Left colon (tissue), 2 donors: ENCODE results near the gene GPC6. TPM values are rescaled to one million over a fixed set of nuclear protein-coding genes. Genes with fewer than 3 reads are reported as not detected.
"Not testable (repeated sequence)": the region's sequence is repeated elsewhere in the genome, so short reads cannot be mapped to it uniquely, and the experiment has no call there.

Experiments used
- ATAC-seq: fragments of 200-7000 bp; cut with Tn5 transposase; one replicate; pipeline ENCODE4 v1.9.1; 2020; ENCODE audit warnings: mild to moderate bottlenecking, moderate library complexity
- DNase-seq, 2 donors: peaks; one replicate each; pipeline ENCODE4 v3.0.0-alpha.2; 2020
- intact Hi-C, 2 donors: fragments of 100-400 bp; cut with DNase I in 1 of 2; cut with micrococcal nuclease in 1 of 2; formaldehyde crosslinking; loops; one replicate each; pipeline versions ENCODE4 v1.11.2 to v1.14.0; 2022; cut with DNase I, micrococcal nuclease
- total RNA-seq, 2 donors: library from RNA; stranded (reverse); fragmentation: NEBNext Ultra II Directional; extraction: Animal tissue kit (Norgen Biotek cat#: 25700); gene quantifications; one replicate each; pipeline ENCODE4 v1.2.1, GENCODE V29; 2021
- donor health status: DM: no; HTN: no; CAD: no.
- donor health status: DM: yes; HTN: yes; CAD: no.

The GPC6 gene
- total RNA-seq, 2 donors from 2014 or later: 2.5 to 5.2 TPM

DNA sequence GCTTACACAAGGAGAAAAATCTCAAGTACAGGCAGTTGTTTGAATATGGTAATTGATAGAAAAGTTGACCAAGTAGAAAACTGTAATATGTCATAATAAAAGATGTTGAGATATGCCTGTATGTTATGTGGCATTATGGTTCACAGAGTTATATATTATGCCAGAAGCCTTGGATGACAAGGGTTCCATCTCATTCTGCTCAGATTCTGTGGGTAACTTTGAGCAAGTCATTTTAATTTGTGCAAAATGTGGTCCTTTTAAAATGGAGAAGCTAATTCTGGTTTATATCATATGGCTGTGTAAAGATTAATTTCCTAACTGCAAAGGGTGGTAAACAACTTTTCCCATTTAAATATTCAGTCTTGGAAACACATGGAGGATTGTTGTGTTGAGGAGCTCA lies 180.9 kb downstream of the GPC6 start:
- no peak for DNase-seq
- no peak for ATAC-seq
- intact Hi-C loops: no loop called here

DNA sequence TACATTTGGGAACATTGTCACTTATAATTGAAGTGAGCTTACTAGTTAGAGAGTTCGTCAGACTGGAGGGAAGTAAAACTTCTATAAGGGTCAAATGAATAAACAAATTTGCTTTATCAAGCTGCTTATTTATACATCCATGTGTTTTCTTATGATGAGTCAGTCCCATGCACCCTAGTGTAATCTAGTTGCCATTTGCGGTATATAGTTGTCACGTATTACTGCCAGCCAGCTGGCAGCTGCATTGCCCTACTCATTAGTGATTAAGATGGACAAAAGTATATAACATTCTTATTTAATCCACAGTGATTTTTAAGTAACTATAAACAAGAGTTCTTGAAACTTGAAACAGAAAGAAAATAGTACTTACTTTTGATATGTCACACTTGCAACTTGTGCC lies 182.4 kb downstream of the GPC6 start:
- ATAC-seq (no peak), DNase-seq (no peak)
- intact Hi-C loops: no loop called here

DNA sequence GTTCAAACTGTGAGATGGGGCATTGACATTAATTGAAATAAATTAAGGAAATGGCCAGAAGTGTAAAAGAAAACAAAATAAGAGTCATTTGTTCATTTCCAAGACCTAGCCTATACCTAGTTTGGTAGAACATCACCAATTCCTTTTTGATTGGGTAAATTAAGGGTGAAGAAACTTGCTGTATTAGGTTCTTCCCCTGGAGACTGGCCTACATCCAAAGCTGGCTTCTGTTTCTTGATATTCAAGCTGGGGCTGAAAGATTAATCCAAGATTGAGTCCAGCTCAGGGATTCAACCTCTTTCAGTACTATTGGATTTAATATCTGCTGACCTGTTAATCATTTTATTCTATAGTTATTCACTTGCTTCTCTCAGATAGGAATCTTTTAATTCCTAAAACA lies 183.2 kb downstream of the GPC6 start:
- ATAC-seq (no peak), DNase-seq (no peak)
- intact Hi-C loops: no loop called here

DNA sequence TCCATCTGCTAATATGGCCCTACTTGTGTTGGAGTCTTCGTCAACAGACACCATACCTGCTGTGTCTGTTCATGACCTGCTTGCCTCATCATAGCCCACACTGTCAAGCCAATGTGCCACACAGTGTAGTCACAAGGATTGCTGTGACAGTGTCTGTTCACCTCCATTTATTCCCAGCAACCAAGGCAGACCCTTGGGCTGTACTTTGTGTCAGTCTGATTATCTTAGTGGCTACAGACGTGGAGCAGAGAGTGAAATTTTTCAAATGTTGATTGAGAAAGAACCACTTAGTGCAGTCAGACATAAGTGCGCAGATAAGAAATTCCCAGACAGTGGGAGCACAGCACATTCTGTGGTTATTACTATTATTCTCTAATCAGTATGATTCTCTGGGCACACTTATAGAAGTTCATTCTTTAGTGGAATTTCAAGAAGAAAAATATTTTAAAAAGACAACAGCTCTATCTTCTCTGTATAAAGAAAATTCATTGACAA lies 184.6 kb downstream of the GPC6 start:
- no peak for ATAC-seq
- DNase-seq: no peak
- intact Hi-C loops: no loop called here

DNA sequence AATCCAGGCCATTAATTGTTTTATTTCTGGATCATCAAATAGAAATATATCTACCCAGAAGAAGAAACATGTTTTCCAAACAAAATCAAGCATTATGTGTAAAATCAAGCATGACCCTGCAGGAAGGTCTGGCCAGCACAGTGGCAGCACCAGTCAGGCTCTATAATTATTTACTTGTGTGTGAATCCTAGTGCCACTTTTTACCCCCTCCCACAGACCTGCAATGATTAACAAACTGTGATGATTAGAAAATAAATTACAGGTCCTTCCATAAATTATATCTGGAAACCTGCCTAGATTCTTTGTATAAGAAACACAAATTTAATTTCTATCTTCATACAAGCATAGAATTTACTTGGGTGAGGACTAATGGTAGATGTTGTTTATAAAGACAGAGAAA lies 186.1 kb downstream of the GPC6 start:
- no peak for ATAC-seq
- intact Hi-C loops: no loop called here
- no peak for DNase-seq

DNA sequence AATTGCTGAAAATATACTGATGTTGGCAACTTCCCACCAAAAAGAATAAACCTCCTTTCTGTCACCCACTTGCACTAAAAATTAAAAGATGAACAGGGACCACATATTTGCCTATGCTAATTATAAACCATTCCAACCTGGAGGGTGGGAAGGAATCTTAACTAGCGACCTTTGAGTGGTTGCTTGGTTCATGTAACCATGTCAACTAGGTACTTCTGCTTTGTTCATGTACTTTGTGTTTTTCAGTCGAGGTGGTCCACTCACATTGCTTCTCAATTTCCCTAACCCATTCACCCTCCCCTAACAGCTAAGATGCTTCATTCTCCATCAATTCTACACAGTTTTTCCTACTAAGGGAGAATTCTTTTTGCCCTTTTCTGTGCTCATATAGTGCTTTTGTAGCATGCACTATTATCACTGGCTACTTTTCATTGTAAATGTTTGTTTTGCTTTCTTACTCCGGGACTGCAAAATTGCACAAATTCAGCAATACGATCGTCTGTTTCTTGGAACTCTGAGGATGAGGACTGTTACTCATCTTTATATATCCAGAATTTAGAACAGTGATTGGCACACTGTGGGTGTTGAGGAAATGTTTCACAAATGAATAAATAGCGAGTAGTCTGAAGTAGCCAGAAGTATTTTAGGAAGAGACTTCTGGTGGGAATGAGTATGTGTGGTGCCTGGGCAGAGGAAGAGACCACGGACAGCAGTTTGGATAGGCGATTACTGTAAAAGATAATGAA lies 187.5 kb downstream of the GPC6 start:
- DNase-seq (no peak), ATAC-seq (no peak)
- intact Hi-C loops: no loop called here

DNA sequence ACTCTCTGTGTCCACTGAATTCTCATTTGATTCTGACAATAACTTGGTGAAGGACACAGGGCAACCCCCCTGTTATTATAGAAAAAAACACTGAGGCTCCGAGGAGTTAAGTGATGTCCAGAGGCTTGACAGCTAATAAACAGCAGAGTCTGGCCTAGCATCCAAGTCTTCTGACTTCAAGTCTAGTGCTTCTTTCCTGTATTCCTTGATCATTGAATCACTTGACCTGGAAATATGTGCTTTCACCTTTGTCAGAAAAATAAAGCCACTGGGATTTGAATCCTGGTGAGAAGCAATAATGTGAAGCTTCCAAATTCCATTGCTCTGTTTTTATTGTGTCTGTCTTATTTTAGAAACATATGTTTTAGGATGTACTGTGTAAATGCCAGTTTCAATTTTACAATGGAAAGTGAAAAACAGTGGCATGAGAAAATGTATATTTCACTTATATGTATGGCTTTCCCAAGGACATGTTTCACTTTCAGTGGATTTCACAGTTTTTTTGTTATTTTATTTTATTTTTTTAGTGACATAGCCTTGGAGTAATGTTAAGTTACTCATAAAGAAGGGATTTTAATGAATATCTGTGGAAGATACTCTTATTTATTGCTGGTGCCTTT lies 190.2 kb downstream of the GPC6 start:
- intact Hi-C loops: no loop called here
- ATAC-seq: no peak
- DNase-seq: no peak

DNA sequence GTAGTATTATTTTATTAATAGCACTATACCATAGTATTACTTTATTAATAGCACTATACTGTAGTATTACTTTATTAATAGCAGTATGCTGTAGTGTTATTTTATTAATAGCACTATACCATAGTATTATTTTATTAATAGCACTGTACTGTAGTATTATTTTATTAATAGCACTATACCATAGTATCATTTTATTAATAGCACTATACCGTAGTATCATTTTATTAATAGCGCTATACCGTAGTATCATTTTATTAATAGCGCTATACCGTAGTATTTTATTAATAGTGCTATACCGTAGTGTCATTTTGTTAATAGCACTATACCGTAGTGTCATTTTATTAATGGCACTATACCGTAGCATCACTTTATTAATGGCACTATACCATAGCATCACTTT lies 191.8 kb downstream of the GPC6 start:
- no peak for DNase-seq
- intact Hi-C loops: no loop called here
- ATAC-seq: no peak

DNA sequence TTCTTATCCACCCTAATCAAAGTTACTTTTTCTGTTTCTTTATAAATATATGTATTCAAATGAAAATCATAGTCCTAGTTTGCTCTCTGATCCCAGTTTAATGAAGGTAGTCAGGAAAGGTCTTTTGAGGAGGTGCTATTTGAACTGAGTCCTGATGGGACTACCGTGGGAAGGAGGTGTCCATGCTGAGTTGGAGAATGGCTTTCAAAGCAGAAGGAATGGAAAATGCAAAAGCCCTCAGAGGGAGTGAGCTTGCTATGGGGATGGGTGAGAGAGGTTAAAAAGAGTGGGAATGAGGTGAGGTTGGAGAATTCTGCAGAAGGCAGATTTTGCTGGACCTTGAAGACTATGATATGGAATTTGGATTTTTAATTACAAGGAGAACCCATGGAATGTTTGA lies 193.6 kb downstream of the GPC6 start:
- DNase-seq: no peak
- intact Hi-C loops: no loop called here
- no peak for ATAC-seq

DNA sequence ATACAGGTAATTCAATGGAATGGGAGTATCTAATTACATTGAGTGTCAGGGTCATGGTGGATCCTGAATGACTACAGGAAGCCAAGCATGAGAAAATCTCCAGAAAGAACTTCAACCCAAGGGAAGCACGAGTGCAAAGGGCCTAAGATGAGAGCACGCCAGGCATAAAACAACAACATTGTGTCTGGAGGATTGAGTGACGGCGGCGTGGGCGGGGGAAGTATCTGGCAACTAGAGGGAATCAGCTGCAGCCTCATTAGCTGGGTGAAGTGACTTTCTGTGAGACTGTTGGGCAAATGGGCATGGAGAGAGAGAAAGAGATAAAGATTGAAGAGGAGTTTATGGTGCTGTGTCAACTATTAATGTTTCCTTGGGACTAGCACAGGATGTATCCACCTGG lies 194.3 kb downstream of the GPC6 start:
- intact Hi-C loops: no loop called here
- no peak for DNase-seq
- ATAC-seq: no peak

DNA sequence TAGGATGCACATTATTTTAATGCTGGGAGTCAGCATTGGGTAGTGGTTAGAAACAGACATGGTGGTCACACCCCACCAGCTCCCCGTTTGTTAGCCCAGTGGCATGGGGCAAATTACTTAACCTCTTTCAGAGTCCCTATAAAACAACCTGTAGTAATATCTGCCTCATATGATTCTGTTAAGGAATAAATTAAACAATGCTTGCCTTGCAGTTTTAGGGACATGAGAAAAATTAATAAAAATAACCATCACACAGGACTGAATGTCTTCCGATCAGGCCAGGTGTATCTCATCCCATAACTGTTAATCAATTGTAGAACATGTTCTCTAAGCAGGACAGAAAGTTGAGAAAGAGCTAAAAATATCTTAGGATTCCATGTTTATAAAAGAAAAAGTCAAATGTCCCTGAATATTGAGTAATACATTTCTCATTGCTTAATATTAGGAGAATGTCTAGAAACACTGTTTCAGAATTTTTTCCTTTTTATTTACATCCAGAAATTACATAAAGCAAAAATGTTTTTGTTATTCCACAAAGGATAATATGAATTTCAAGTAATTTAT lies 196.5 kb downstream of the GPC6 start:
- intact Hi-C loops: no loop called here
- DNase-seq: no peak
- no peak for ATAC-seq

DNA sequence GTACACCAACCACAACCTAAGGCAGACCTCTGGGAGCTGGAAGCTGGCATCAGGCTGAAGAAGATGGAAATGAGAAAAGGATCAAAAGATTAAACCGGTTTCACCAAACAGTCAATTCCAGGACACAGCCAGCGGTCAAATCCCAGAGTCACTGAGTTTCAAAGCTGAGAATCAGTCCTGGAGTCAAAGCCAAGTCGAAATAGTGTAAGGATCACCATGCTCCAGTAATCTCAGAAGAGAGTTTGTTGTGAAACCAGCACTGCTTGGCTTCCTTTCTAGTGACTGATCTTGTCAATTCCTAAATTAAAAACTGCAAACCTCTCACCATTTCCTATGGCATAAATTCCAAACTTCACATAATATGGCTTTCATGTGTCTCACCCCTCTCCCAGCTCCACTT lies 198.8 kb downstream of the GPC6 start:
- no peak for DNase-seq
- intact Hi-C loops: no loop called here
- ATAC-seq: no peak

DNA sequence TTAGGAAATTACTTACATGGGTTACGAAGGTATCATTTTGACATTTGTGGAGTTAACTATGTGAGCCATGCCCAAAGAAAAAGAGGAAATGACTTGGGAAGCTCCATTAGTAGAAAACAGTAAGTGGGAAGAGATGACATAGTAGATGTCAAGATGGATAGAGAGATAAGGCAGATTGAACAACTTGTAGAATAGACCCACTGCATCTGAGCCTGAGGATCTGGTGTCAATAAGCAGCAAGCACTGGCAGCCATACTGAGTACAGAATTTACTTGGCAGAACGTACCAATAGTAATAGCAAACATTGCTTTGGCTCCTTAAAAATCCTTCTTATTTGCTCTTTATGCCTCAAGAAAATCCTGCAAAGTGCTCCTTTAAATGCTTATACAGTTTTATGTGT lies 203.8 kb downstream of the GPC6 start:
- DNase-seq: no peak
- ATAC-seq: no peak
- intact Hi-C loops: no loop called here

DNA sequence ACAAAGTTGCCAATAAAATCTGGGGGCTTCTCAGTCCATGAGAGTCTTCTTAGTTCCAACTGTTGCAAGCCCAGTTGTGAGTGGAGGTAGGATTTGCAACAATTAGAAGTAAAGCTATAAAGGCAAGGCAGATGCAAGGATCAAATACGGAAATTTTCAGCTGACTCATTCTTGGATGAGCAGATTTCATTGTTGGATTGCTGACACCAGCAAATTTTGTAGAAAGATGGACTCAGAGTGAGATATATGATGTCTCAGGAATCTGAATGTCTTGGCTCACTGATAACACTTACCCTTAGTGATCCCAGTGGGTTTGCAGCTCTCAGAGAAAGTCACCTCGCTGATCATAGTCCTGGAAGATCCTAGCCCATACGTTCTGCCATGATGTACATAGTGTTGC lies 209.0 kb downstream of the GPC6 start:
- intact Hi-C loops: no loop called here
- no peak for DNase-seq
- ATAC-seq: no peak

DNA sequence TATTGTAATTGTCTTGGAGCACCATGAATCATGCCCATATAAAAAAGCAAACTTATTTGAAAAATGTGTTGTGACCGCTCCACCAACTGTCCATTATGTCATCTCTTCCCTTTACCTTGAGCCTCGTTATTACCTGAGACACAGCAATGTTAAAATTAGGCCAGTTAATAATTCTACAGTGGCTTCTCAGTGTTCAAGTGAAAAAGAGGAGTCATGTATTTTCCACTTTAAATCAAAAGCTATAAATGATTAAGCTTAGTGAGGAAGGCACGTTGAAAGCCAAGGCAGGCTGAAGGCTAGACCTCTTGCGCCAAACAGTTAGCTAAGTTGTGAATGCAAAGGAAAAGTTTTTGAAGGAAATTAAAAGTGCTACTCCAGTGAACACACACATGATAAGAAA lies 210.5 kb downstream of the GPC6 start:
- intact Hi-C loops: no loop called here
- DNase-seq: no peak
- ATAC-seq: no peak

DNA sequence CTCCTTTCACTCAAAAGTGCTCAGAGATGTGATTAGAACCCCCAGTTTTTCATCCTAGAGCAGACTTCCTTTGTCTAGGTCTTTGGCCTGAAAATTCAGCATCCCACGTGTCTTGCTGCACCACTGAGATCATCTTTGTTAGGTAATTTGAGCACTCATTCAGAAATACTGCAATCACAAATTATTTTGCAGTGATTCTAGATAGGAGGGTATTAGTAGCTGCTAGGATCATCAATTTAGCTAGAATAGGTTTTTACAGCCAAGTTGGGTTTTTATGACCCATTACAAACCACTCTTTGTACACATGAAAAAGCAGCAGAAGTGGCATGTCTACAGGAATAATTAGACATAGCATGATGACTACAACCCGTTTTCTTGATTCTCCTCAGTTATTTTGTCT lies 219.6 kb downstream of the GPC6 start:
- DNase-seq: no peak
- no peak for ATAC-seq
- intact Hi-C loops: no loop called here

DNA sequence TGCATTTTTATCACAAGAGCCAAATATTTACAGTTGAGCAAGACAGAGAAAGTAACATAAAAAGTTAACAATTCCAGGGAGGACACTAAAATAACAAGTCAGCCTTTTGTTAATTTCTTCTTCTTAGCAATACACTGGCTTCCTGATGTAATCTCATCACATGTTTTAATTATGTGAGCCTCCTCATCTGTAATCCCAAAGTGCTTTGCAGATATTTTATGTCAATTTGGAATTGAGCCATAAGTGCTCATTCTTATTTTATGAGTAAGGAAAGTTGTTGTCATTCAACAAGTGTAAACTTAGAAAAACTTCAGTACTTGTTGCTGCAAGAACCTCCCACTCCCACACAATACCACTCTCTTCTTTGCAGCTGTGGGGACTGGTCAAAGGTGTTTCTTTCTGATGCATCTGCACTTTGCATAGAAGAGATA lies 223.6 kb downstream of the GPC6 start:
- intact Hi-C loops: no loop called here
- no peak for ATAC-seq
- DNase-seq: no peak

DNA sequence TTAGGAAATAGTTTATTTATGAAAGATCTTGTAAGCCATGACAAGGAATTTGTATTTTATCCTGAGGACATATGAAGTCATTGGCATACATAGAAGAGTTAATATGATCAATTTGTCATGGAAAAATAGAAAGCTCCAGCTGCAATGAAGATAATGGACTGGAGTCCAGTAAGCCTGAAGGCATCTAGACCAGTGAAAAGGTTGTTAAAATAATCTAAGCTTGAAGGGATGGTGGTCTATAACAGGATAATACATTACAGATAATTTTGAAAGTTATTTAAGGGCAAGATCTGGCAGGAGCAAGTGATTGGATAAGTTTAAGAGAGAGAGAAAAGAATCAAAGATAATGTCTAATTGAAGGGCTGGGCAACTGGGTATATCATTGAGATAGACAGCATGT lies 224.2 kb downstream of the GPC6 start:
- ATAC-seq (no peak), DNase-seq (no peak)
- intact Hi-C loops: no loop called here

DNA sequence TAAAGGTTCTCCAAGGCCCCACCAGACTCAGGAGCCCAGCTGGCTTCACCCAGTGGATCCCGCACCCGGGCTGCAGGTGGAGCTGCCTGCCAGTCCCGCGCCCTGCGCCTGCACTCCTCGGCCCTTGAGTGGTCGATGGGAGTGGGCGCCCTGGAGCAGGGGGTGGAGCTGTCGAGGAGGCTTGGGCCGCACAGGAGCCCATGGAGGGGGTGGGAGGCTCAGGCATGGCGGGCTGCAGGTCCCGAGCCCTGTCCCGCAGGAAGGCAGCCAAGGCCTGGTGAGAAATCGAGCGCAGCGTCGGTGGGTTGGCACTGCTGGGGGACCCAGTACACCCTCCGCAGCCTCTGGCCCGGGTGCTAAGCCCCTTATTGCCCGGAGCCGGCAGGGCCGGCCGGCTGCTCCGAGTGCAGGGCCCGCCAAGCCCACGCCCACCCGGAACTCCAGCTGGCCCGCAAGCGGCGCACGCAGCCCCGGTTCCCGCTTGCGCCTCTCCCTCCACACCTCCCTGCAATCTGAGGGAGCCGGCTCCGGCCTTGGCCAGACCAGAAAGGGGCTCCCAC lies 228.1 kb downstream of the GPC6 start:
- ATAC-seq, intact Hi-C loops, DNase-seq: not testable (repeated sequence)

DNA sequence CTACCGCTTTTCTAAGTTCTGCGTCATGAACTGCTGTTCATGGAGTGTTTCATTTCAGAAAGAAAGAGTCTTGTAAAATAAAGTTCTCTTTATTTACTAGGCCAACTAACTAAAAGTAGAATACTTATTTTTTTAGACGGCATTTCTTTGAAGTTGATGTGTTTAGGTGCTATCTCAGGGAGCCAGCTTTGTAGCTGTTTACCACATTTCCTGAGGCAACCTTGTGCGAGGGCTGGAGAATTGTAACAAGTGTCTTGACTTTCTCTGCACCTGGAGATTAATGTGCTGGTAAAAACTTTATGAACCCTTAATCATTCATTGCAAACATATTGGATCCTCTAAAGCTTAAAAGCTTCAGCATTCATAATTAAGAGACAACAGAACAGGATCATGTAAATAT lies 229.3 kb downstream of the GPC6 start:
- DNase-seq (no peak), ATAC-seq (no peak)
- intact Hi-C loops: no loop called here
